Stimulated activated CD8-positive, alpha-beta memory T cell treated with anti-CD3 and anti-CD28 coated beads, Interleukin-15, amount 100 ng/mL, for 48 hours (primary cell): Measurements from ENCODE around the gene NAIF1.
"Not testable (repeated sequence)": the region's sequence is repeated elsewhere in the genome, so short reads cannot be mapped to it uniquely, and the experiment has no call there.

Experiments used
- DNase-seq, 2 donors: peaks; one replicate each; pipeline ENCODE4 v3.0.0-alpha.2; 2020; ENCODE audit warnings: low read depth in 2 of 2

The NAIF1 gene

DNA sequence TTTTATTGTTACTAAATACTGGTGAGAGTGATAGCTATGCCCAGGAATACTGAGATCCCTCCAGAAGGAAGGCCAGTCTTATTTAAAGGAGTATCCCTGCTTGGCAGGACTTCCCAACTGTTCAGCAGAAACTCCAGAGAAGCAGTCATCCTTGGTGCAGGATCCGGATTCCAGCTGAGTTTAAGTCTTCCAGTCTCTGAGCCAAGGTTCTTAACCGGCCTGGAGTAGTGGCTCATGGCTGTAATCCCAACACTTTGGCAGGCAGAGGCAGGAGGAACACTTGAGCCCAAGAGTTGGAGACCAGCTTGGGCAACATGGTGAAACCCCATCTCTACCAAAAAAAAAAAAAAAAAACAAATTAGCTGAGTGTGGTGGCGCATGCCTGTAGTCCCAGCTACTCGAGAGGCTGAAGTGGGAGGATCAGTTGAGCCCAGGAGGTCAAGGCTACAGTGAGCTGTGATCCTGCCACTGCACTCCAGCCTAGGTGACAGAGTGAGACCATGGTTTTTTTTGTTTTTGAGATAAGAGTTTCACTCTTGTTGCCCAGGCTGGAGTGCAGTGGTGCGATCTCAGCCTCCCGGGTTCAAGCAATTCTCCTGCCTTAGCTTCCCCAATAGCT lies 7.6 kb downstream of the NAIF1 start:
- no peak for DNase-seq

DNA sequence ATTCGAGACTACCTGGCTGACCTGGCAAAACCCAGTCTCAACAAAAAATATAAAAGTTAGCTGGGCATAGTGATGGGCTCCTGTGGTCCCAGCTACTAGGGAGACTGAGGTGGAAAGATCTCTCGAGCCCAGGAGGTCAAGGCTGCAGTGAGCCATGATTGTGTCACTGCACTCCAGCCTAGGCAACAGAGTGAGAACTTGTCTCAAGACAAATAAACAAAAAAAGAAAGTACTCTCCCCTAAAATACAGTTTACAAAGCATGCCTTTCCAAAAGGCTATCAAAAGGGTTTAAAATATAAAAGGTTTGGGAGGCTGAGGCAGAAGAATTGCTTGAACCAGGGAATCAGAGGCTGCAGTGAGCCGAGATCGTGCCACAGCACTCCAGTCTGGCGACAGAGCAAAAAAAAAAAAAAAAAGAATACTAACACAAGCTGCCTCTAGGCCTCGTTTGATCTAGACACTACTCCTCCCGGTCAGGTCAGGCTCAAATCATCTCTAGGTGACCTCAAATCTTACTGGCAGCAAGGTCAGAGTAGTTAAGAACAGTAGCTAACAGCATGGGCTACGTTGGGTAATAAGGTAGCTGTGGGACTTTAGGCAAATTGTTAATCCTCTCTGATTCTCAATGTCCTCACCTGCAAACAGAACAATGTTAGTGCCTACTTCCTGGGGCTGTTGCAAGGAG lies 9.3 kb downstream of the NAIF1 start:
- DNase-seq, result no peak

DNA sequence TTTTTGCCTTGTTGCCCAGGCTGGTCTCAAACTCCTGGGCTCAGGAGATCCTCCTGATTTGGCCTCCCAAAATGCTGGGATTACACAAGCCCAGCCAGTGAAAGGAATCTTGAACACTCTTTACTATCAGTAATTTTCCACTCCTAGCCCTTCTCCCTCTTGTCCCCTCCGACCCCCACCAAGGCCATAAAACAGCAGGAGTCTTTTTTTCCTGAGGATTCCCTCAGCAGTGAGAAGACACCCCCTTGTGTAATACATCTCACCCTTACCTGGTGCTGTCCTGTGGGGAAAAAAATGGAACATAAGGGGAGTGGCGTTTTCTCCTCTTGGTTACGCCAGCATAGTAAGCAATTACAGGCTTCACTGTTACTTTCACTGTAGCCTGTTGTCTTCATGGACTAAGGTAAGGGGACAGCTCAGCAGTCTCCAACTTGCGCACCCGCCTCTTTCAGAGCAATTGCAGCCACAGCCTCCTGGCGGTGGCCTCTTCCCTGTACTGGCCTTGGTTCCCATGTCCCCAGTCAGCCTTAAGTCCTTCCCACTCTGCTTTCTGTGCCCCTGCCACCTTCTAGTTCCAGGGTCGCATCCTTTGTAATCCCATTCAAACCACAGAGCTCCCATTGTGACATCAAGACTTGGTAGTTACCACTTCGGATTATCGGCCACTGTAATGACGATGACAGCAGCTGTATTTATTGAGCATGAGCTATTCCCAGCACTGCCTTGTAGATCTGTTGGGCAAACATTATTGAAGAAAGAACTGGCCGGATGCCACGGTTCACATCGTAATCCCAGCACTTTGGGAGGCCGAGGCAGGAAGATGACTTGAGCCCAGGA lies 10.0 kb downstream of the NAIF1 start:
- DNase-seq, result no peak

DNA sequence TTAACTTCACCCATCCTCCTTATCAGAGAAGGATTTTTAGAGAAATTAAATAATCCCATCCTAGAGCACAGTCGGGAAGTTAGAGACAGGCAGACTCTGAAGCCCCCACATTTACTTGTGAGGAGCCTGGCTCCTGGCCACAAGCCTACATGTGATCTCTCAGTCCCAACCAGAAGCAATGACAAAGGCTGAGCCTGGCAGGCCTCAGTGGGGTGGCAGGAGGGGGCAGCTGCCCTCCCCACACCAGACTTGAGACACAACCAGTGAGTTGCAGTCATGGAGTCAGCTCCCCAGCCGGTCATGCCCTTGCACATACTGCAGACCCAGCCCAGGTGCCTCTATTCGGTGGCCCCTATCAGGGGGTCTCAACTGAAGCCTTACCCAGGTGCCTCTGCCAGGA lies 11.0 kb downstream of the NAIF1 start:
- DNase-seq, result no peak

DNA sequence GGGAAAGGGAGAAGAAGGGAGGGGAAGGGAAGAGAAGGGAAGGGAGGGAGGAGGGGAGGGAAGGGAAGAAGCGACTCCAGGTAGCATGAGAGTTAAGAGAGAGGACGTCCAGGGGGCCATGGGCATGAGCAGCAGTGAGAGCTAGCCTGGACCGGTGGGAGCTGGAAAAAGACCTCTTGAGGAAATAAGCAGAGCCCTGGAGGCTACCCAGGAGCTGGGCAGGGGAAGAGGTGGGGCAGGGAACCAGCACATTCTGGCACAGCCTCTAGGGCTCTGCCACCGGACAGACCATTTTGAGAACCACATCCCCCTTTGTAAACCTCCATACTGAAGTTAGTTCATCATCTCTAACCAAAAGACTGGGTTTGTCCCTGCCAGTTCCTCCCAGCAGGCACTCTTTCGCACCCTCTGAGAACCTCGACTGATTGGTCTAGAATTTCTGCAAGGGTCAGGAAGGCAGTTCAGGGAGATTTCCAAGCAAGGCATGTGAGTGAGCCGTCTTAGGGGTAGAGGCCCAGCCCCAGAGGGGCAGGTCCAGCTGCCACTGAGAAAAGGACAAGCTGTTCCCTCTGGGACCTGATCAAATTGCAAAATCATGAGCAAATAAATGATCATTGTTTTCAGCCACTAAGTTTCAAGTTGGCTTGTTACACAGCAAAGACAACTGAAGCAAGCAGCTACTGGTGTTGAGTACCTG lies 11.6 kb downstream of the NAIF1 start:
- DNase-seq, result no peak

DNA sequence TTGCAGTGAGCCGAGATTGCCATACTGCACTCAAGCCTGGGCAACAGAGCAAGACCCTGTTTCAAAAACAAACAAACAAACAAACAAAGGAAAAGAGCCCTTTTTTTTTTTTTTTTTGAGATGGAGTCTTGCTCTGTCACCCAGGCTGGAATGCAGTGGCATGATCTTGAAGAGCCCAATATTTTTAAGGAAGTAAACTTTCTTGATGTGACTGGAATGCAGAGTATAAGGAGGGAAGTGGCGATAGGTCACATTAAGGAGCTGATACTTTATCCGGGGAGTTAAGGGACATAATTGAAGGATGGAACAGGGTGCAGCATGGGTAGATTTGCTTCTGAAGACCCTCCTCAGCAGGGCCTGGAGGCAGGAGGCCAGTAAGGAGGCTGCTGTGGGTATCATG lies 13.0 kb downstream of the NAIF1 start:
- no peak for DNase-seq

DNA sequence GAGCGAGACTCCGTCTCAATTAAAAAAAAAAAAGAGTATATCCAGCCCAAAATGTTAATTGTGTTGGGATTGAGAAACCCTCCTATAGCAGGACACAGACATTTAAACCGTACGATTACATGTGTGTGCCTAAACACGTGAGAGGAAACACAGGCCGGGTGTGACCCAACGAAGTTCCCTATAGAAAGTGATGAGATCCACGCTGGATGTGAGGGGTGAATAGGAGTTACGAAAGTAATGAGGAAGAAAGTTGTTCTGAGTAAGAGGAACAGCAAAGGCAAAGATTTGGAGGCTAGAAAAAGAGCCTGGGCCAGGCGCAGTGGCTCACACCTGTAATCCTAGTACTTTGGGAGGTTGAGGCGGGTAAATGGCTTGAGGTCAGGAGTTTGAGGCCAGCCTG lies 13.6 kb downstream of the NAIF1 start:
- DNase-seq, result no peak

DNA sequence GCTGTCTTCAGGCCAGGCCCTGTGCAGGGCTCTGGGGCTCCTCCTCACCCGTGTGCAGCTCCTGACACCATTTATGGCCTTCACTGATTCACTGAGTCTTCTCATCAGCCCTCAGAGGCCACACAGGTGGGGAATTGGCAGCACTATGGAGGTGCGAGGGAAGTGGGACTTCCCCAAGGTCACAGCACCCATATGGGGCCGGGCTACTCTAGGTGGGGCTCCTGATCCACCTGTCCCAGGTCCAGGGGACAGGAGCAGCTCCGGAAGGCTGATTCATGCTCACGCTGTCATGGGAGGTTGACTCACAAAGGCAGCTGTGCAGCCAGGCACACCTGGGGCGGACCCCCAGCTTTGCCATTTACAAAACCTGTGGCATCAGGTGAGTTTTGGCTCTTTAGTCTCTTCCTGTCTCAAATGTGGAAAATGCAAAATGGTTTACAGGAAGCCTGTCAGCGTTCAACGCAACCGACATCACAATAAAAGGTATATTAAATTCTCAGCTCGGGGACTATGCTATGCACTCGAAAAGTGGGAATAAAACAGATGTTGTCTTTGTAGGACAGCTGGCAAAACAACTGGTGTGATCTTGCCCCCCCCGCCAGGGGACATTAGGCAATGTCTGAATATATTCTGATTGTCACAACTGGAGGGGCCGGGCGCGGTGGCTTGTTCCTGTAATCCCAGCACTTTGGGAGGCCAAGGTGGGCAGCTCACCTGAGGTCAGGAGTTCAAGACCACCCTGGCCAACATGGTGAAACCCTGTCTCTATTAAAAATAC lies 15.0 kb downstream of the NAIF1 start:
- DNase-seq, result no peak

DNA sequence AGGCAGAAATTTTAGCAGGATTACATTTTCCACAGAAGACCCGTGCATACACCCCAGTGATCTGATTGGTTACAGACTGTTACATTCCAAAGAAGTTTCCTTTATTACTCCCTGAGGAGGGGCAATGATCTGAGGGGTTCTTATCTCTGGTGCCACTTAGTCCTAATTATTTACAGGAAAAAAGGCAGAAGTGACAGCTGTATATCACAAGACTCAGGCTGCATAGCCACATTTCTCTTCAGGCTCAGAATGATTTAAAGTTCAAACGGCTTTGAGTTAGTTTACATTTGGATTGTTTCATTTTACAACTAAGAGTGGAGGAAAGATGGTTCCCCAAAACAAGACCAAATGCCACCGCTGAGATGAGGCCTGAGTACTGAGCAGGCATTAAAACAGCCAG lies 17.3 kb downstream of the NAIF1 start:
- no peak for DNase-seq

DNA sequence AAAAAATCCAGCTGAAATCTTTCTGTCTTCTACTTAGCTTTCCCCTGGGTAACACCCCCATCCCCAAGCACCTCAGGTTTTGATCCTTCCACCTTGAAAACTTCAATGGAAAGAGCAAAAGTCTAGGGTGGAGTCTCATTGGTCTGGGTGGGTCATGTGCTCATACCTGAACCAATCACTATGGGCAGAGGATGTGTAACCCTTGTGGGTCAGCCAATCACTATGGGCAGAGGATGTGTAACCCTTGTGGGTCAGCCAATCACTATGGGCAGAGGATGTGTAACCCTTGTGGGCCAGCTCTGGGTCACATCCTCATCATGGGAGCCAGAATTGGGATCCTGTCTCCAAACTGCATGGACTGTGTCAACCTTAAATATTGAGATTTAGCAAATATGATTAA lies 18.5 kb downstream of the NAIF1 start:
- no peak for DNase-seq

DNA sequence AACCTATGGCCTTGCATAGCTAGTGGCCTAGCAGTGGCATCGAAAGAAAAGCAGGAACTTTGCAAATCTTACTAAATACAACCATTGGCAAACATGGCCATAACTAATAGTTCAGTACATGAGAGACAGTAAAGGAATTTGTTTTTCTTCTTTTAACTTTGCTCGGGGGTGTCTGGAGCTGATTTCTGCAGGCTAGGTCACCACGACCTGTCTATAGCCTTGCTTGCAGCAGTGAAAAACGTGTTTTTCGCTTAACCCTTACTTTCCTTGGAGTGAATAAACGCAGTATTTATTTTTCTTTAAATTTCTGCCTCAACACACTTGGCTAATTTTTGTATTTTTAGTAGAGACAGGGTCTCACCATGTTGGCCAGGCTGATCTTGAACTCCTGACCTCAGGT lies 19.9 kb downstream of the NAIF1 start:
- no peak for DNase-seq

DNA sequence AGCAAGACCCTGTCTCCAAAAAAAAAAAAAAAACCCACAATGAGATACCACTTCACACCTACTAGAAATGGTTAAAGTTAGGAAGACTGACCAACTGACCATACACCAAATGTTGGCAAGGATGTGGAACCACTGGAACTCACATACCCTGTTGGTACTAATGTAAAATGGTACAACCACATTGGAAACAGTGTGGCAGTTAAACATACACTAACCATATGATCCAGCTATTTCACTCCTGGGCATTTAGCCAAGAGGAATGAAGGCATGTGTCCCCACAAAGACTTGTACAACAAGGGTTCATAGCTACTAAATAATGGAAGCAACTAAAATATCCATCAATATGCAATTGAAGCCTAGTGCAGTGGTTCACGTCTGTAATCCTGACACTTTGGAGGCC lies 21.3 kb downstream of the NAIF1 start:
- no peak for DNase-seq

DNA sequence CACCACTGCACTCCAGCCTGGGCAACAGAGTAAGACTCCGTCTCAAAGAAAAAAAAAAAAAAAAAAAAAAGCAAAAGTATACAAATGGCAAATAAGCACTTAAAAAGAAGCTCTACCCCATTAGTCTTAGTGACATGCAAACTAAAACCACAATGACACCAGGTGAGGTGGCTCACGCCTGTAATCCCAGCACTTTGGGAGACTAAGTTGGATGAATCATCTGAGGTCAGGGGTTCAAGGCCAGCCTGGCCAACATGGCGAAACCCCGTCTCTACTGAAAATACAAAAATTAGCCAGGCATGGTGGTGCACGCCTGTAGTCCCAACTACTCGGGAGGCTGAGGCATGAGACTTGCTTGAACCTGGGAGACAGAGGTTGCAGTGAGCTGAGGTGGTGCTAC lies 21.7 kb downstream of the NAIF1 start:
- DNase-seq, result not testable (repeated sequence)

DNA sequence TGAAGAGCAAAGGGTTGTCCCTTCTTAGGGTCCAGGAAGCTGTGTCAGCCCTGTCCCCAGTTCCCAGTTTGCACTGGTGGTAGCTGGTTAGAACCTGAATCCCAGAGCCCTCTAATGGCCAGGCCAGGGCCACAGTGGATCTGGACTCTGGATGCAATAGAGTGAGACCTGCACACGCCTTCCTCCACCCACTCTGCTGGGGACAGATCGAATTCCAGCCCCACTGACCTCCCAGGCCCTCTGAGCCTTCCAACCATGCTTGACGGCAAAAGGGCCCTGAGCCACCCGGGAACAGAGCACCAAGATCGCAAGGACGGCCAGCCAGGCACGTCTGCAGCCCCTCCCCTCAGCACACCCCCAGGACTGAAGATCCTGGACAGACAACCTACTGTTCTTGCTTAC lies 23.7 kb downstream of the NAIF1 start:
- DNase-seq, result no peak

DNA sequence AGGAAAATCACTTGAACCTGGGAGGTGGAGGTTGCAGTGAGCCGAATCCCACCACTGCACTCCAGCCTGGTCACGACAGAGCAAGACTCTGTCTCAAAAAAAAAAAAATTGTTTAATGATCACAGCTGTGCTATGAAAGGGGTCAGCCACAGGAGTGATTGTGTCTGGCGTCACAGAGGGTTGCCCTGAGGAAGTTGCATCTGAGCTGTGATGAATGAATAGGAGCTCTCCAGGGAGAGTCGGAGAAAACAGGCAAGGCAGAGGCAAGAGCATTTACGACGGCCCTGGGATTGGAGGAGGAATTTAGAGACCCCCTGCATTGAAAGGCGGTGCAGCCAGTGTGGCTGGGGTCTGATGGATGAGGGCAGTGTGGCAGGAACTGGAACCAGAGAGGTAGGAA lies 25.1 kb downstream of the NAIF1 start:
- no peak for DNase-seq

DNA sequence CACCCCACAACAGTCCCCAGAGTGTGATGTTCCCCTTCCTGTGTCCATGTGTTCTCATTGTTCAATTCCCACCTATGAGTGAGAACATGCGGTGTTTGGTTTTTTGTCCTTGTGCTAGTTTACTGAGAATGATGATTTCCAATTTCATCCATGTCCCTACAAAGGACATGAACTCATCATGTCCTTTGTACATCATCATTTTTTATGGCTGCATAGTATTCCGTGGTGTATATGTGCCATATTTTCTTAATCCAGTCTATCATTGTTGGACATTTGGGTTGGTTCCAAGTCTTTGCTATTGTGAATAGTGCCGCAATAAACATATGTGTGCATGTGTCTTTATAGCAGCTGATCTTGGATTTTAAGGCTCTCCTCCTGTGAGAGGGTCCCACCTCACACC lies 26.3 kb downstream of the NAIF1 start:
- DNase-seq, result not testable (repeated sequence)

DNA sequence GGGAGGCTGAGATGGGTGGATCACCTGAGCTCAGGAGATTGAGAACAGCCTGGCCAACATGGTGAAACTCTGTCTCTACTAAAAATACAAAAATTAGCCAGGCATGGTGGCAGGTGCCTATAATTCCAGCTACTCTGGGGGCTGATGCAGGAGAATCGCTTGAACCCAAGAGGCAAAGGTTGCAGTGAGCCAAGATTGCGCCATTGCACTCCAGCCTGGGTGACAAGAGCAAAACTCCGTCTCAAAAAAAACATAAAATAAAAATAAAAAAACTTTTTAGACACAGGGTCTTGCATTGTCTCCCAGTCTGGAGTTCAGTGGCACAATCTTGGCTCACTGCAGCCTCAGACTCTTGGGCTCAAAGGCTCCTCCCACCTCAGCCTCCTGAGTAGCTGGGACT lies 30.6 kb downstream of the NAIF1 start:
- DNase-seq, result not testable (repeated sequence)

DNA sequence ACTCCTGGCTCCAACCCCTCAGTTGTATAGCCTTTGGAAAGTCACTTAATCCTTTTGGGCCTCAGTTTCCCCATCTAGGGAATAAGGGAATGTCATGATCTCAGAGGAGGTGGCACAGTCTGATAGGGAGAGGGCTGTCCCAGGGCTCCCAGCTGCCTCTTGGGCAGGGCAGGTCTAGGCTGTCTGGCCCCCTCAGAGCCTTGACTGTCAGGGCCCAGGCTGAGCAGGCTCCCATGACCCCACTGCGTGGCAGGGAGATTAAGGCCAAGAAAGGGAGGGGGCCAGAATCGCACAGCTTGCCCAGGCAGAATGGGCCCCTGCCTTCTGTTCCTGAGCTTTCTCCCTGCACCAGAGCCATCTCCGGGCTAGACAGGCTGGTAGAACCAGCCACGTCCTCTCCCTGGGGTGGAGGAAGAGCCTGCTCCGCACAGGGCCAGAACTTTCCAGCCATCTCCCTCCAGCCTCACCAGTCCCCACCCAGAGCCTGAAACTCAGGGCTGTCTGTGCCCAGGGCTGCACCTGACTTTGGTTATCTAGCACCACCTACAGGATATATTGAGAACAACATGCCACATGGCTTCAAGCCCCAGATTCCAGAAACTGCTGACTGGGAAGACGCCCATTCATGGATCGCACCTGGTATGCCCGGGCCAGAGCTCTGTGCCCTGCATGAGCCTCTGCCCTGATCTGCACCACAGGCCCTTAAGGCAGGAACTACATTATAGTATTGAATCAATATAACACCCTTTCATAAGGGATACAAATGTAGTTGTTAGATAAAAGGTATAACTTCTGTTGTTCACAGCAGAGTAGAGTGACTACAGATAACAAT lies 32.1 kb downstream of the NAIF1 start:
- peak in 1 of 2 donors; percentile 43 for DNase-seq

DNA sequence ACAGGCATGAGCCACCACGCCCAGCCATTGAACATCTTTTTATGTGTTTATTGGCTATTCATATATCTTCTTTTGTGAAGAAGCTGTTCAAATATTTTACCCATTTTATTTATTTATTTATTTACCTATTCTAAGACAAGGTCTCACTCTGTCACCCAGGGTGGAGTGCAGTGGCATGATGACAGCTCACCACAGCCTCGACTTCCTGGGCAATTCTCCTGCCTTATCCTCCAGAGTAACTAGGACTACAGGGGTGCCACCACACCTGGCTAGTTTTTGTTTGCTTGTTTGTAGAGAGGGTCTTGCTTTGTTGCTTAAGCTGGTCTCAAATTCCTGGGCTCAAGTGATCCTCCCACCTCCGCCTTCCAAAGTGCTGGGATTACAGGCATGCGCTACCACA lies 33.5 kb downstream of the NAIF1 start:
- no peak for DNase-seq

DNA sequence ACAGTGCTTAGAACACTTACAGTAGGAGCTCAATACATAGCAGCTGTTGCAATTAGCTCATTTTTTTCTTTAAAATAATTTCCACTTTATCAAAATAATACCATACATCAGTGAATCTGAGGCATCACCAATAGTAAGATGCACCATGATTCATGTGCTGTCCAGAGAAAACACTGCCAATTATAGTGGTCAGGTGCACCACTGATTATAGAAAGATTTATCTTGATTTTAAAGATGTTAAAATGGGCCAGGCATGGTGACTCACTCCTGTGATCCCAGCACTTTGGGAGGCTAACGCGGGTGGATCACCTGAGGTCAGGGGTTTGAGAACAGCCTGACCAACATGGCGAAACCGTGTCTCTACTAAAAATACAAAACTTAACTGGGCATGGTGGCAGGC lies 39.4 kb downstream of the NAIF1 start:
- DNase-seq, result no peak
